ENCODE measurements around the gene SRCIN1.

- TF ChIP-seq GATA3 (IDR thresholded peaks at IDR 0.05; ENCODE audit: low read depth, low read length) (no peak), GATA2 (IDR thresholded peaks at IDR 0.05; ENCODE audit: low read depth, low read length) (no peak)
Observed at GRCh38 chr17:38507436-38507835, 98.3 kb downstream of the SRCIN1 start.

Measured in SH-SY5Y (cell line).